AG09309 (cell line): ENCODE measurements around the gene CCDC102B.
A peak's percentile ranks its signal among the peaks of the same experiment; 100 is the strongest.

Source experiments
- DNase-seq: peaks from one replicate; pipeline ENCODE4 v3.0.0-alpha.2; 2010; ENCODE audit warnings: low read depth
- H3K4me3 ChIP-seq: 2 replicates; pipeline ENCODE4 v1.5.1; 2011; ENCODE audit warnings: mild to moderate bottlenecking, low read depth, low read length, moderate library complexity; ENCODE audit not compliant: control insufficient read depth
- TF ChIP-seq, protein P1 (sequence below): IDR thresholded peaks from 2 replicates; pipeline ENCODE4 v1.5.1; 2011; ENCODE audit warnings: mild to moderate bottlenecking, low read depth, low read length, inconsistent platforms; ENCODE audit not compliant: insufficient read depth, control insufficient read depth; ENCODE audit errors: missing control alignments

Gene CCDC102B

DNA sequence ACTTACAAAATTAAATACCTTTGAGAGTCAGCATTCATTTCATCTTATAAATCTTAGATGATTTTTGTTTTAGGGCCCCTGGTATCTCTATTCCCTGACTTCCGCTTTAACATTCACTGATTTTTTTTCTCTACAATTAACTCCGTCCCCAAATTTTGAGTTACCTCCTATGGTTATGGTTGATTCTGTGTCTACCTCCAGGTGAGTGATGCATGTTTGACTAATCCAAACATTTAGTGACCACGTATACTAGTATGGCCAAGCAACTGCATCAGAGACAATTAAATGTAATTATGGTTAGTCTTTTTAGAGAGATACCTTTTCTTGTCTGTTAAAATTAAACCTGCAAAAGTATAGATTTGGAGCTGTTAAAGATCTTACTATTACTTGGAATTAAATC is 120.3 kb downstream of the CCDC102B start:
- no peak for DNase-seq
- TF ChIP-seq, protein P1, sequence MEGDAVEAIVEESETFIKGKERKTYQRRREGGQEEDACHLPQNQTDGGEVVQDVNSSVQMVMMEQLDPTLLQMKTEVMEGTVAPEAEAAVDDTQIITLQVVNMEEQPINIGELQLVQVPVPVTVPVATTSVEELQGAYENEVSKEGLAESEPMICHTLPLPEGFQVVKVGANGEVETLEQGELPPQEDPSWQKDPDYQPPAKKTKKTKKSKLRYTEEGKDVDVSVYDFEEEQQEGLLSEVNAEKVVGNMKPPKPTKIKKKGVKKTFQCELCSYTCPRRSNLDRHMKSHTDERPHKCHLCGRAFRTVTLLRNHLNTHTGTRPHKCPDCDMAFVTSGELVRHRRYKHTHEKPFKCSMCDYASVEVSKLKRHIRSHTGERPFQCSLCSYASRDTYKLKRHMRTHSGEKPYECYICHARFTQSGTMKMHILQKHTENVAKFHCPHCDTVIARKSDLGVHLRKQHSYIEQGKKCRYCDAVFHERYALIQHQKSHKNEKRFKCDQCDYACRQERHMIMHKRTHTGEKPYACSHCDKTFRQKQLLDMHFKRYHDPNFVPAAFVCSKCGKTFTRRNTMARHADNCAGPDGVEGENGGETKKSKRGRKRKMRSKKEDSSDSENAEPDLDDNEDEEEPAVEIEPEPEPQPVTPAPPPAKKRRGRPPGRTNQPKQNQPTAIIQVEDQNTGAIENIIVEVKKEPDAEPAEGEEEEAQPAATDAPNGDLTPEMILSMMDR = no peak
- H3K4me3 ChIP-seq = no peak overlapping the region

GRCh38 chr18:68919900-68920299 is 122.0 kb downstream of the CCDC102B start:
- H3K4me3 ChIP-seq = no peak overlapping the region
- TF ChIP-seq, protein P1 = no peak
- DNase-seq = no peak

DNA sequence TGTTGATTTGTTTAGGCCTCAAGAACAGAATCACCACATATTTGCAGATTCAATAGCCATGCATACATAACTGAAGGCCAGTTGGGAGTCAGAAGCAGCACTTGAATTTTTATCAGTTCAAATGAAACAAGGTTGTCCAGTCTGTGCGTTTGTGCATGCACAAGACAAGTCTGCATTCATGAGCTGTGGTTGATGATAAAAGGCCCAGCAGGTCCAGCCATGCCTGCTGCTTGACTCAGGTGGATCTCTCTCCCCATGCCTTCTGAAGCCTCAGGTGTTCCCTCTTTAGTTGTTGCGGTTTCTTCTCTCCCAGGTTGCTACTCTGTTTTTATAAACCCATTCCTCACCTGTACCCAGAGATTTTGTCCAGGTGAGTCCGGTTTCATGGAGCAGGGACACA is 124.5 kb downstream of the CCDC102B start:
- DNase-seq = no peak
- no peak overlapping the region for H3K4me3 ChIP-seq
- TF ChIP-seq, protein P1 = no peak

DNA sequence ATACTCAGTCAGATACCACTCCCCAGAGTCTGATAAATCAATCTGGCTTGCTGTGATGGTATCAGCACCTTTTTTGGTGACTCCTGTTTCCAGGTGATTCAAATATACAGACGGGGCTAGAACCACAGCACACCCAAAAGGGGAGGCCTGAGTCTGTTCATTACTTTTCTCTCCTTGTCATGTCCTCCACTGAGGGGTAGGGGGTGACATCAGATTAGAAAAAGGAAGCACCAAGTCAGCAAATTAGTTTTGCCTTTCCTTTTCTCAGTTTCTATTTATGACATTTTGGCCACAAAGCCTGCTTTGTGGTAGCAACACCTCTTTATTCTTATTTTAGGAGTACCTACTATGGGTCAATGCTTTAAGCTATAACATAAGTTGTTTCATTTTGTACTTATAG is 127.4 kb downstream of the CCDC102B start:
- TF ChIP-seq, protein P1 = peak; percentile 28
- DNase-seq = no peak
- H3K4me3 ChIP-seq = no peak overlapping the region

DNA sequence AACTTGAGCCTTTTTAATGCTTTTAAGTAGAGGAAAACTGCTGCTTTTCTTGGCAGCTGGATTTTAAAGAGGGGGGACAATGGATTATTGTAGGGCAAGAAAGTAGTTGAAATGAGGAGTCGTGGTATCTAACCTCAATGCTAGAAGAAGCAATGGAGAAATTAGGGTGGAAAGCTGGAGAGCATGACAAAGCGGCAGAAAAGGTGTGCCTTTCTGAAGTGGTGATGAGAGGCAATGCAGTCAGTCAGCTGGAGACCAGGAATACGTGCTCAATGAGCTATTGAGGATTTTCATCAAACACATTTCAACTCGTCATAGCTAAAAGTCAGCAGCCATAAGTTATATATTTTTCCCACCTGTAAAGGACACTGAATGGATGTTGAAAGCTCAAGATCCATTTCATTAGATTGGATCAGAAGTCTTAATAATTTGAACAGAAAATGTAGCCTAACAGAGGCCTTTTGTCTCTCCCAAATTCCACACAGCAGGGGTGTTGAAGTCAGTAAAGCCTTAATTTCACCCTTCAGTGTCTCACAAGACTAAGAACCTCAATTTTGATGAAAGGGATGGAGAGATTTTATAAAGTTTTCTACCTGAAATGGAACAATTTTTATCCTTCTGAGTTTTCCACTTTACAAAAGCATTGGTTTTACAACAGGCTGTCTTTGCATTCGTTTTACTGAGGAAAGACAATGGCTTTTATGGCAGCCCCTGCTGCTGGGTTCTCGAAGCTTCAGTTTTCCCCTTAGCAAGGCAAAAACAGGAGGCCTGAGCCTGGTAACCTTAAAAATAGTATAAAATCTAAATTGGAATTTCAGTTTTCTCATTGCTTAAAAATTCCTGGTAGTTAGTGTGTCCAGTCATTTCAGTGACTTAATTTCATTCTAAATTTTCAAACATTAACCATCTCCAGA is 131.1 kb downstream of the CCDC102B start:
- no peak for DNase-seq
- TF ChIP-seq, protein P1 = no peak
- H3K4me3 ChIP-seq = no peak overlapping the region

DNA sequence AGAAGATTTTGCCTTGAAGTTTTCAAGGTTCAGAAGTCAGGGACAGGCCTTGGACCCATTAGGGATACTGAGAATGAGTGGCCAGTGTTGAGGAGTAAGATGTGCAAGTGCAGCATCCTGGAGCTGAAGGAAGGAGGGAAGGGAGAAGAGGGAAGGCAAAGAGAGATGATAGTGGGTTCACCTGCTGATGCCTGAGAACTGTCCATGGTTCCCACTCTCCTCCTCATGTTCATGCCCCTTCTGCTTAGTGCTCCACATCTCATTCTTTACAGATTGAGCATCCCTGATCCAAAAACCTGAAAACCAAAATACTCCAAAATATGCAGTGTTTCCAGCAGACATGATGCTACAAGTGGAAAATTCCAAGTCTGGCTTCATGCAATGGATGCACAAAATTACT is 137.8 kb downstream of the CCDC102B start:
- no peak overlapping the region for H3K4me3 ChIP-seq
- DNase-seq = no peak
- TF ChIP-seq, protein P1 = no peak

GRCh38 chr18:68937029-68937599 is 139.2 kb downstream of the CCDC102B start:
- TF ChIP-seq, protein P1 = no peak
- no peak for DNase-seq
- no peak overlapping the region for H3K4me3 ChIP-seq
